GM19025 (cell line): ENCODE data around the gene COL15A1.

Experiments
- ATAC-seq: cut with Tn5 transposase; IDR thresholded peaks from one replicate; pipeline ENCODE4 v1.9.1; 2021; ENCODE audit warnings: mild to moderate bottlenecking, low read depth, moderate library complexity; ENCODE audit not compliant: unreplicated experiment

COL15A1 gene

DNA sequence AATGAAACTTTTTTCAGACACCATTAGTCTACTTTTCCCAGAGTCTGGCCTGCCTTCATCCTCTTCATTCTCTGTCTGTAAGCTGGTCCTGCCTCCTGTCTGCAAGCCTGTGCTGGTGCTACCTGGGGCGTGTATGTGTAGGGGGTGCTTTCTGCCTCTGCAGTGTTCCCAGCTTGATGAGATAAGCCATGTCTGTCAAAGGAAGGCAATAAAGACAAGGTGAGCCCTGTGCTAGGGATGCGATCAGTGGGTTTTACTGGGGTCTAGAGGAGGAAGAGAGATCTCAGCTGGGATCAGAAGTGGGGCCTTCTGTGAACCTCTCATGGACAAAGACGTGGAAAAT lies 83.2 kb downstream of the COL15A1 start:
- no peak for ATAC-seq

DNA sequence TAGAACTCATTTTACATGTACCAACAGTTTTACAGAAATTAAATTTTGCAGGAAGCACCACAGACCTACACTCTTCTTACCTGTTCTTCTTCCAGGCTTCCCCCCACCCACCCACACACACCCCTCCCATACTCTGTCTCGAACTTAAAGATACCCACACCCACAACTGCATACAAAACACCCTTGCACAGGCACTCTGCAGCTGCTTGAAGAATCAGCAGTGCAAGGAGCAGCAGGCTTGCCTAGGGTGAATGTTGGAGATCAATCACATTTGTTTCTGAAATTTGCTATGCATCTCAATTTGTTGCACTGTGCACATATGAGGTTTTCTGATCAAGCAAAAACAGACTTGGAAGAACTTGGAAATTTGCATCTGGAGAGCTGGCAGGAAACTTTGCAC lies 83.7 kb downstream of the COL15A1 start:
- no peak for ATAC-seq

DNA sequence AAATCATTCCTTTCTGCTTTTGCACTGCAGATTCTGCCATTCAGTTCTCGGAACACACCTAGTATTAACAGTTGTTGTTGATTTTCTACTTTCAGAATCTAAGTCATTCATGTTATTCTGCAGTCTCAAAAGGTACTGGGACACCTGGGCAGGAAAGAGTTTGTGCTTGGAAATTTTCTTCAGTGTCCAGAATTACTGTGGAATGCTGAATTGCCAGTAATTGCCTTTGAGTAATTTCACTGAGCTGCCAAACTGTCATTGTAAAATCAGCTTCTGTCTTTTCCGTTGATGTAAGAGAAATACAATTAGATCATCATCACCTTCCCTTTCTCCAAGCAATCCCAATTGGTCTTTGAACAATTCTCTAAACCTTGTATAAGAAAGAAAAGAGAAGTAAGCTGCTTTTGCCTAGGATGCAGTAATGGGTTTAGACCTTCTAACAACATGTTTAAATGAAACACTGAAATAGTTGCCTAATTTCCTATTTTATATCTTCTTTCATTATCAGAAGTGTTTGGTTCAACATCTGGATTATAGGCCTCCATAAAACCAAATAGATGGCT lies 85.5 kb downstream of the COL15A1 start:
- ATAC-seq, result no peak

DNA sequence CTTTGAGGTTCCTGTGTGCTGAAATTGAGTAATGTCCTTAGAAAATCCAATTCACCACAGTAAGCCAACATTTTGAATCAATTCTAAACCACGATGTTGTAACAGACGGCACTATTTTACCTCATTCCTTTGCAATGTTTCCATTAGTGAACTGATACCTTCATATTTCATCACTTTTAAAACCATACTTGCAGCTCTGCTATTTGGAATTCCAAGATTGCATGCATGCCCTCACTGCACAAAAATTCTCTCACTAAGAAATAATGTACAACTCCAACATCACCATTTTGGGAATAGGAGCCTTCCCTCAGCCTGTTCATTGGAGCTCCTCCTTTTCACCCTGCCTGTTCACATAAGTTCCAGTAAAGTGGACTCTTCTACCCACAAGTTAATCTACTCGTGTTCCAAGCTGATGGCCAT lies 86.4 kb downstream of the COL15A1 start:
- ATAC-seq, result no peak

DNA sequence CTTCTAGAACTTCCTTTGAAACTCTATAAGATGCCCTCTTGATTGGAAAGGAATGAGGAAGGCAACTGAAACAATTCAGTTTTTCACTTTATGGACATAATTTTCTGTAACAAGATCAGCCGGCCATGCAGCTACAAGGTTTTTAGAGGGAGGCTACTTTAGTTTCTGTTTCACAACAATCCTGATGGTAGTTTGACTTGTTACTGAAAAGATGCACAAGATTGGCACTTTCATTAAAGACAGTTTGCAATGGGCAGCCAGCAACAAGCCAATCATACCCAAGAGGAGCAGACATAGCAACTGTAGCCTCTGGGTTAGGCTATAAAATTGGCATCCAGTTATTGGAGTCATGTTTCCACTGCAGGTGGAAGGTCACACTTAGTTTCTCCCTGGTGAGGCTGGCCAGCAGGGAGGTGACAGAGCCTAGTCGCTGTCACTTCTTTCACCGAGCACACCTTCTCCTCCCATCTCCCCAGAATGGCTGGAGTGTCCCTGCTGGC lies 87.0 kb downstream of the COL15A1 start:
- ATAC-seq, result no peak

DNA sequence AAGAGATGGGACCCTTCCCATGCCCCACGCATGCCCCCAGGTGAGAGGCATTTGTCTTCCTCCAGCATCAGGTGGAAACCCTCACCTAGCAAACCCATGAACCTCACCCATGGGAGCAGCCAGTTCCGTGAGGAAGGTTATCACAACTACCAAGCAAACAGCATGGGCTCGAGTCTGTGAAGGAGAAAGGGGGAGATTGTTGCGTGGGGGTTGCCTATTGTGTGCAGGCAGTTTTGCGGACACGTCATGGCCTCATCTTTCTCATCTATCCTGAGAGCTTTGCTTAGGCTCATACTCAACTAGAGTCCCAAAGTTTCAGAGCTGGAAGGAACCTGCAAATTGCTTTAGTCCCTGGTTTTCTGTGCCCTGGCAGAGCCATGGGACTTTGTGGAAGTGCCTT lies 87.6 kb downstream of the COL15A1 start:
- no peak for ATAC-seq

- ATAC-seq, result no peak
These were observed 88.3 kb downstream of the COL15A1 start for GRCh38 chr9:99031994-99032393.

DNA sequence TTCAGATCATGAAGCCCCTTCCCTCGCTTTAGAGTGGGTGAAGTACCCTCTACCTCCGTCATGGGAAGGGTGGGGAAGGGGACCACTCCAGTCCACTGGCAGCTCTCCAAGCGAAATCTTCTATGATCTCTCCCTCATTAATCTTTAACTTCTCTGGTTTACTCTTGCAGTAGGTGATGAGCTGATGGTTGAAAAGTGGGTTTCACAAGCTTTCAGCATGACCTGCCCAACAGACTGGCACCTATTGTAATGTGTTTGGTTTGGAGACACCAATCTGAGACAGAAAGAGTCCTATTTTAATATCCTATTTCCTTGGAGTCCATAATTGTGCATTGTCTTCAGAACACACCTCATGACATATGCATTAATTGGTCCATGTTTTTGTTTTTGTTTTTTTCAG lies 90.4 kb downstream of the COL15A1 start:
- ATAC-seq, result no peak

- no peak for ATAC-seq
These were observed 91.6 kb downstream of the COL15A1 start for GRCh38 chr9:99035313-99035712.

GRCh38 chr9:99037769-99038483 lies 94.2 kb downstream of the COL15A1 start:
- no peak for ATAC-seq

DNA sequence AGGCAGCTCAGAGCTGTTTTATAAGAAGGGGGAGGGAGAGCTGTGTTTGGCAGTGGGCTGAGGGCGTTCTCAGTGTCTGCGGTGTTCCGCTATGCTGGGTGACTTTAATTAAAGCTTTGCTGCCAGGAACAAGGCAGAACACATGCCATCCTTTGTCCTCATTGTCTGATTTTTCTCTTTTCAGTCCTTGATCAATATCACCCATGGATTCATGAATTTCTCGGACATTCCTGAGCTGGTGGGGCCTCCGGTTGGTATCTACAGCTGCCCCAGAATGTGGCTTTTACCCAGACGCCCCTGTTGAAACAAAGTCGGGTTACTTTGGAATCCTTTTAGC lies 94.7 kb downstream of the COL15A1 start:
- ATAC-seq, result no peak

DNA sequence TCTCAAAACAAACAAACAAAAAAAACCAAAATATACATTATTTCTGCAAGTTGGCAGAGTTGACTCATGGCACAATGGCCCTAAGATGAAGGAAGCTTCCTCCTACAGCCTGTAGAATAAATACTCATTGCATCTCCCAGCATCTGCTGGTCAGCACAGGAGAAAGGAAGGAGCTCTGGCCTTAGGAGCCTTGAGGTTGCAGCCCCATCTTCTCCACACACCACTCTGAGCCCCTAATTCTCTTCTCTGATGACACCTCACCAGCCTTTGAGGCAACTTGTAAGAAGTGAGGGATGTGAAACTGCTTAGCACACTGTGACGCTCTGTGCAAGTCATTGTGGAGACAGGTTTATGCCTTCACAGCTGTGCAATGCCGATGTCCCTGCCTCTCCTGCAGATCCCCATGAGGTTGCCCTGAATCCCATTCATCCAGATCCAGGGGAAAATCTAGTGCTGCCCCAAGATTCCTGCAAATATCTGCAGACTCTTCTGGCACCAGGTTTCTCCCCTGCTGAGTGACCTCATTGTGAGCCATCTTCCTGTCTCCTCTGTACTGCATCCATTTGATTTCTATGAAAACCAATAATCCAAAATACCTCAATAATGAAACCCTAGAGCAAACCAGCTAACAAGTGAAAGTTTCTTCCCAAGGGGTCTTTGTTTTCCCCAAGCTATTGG lies 95.9 kb downstream of the COL15A1 start:
- no peak for ATAC-seq

DNA sequence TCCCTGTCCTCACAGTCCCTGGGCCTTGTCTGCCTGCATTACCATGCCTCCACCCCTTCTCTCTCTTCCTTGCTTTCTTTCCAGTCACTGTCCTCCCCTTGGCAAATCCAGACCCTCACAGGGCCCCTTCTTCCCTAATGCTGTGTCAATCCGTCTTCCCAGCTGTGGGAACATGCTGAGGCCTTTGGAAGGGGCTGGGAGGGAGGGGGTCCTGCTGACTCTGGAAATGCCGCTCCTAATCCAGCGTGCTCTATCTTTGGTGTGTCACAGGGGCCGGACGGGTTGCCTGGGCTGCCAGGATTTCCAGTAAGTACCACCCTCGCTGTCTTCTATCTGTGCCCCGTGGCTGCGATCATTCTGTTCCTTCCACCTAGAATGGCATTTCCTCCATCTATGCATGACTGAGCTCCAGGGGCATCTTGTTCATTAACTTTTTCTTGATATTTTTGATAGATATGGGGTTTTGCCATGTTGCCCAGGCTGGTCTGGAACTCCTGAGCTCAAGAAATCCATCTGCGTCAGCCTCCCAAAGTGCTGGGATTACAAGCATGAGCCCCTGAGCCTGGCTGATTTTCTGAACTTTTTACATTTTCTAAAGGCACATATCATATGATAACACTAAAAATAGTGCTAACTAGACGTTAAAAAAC lies 96.7 kb downstream of the COL15A1 start:
- no peak for ATAC-seq

GRCh38 chr9:99040911-99041582 lies 97.3 kb downstream of the COL15A1 start:
- ATAC-seq, result no peak

DNA sequence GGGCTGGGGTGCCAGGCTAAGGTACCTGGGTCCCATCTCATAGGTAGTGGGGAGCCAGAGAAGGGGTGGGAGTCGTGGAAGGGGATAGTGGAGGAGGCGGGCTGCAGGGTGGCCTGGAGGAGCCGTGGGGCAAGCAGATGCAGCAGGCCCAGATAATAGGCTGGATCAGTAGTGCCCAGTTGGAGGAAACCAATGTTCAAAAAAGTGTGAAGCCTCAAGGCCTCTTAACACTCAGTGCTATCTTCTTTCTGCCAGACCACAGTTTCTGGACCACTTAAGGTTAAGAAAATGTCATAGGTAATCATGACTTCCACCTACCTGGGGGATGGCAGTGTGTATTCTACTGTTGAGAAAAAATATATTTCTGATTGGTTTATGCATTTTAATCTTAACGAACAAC lies 97.9 kb downstream of the COL15A1 start:
- ATAC-seq, result no peak

DNA sequence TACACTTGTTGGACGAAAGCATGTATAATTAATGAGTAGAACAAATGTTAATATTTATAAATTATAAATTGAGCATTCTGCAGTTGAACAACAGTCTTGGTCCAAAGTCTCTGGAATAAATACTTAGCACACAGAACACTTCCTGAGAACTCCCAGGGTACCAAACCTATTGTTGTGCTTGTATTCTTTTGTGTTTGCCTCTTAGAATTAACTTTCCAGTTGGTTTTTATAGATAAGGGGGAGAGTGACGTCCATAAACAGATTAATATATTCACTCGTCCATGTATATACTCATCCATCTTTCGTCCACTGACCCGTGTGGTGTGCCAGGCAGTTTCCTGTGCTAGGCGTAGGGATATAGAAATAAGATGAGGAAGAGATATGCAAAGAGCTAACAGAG lies 98.9 kb downstream of the COL15A1 start:
- no peak for ATAC-seq

DNA sequence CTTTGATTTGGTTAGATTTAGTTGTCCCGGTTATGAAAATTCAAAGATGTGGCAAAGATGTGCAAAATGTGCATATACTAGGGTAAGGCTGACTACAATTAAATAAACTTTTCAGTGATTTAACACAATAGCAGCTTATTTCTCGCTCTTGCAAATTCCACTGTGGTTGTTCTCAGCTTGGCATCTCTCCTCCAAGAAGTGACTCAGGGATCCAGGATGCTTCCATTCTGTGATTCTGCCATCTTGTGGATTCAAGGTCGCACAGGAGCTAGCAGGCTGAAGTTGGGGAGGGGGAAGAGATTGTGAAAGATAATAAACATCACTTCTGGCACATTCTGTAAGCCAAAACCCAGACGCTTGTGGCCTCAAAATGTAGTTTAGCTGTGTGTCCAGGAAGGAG lies 101.1 kb downstream of the COL15A1 start:
- no peak for ATAC-seq

GRCh38 chr9:99046068-99046467 lies 102.4 kb downstream of the COL15A1 start:
- no peak for ATAC-seq

GRCh38 chr9:99046542-99047071 lies 102.9 kb downstream of the COL15A1 start:
- ATAC-seq, result no peak

- no peak for ATAC-seq
These were observed 105.5 kb downstream of the COL15A1 start for GRCh38 chr9:99049228-99049627.

DNA sequence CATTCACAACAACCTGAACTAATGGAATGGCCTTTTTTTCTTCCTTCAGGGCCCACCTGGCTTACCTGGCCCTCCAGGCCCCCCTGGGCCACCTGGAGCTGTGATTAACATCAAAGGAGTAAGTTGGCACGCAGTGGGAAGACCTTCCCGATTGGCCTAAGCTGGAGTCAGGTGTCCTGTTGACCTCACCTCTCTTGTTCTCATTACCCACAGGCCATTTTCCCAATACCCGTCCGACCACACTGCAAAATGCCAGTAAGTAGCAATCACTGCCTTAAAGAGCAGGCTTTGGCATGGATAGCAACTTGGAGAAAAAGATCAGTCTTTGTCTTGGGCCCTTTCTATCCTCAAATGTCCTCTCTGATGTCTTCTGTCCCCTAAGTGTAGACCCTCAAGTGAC lies 105.9 kb downstream of the COL15A1 start:
- ATAC-seq, result no peak
